HG03520 (cell line): ENCODE data around the gene ADAMTS4.

Experiments
- ATAC-seq: cut with Tn5 transposase; IDR thresholded peaks from one replicate; pipeline ENCODE4 v1.9.1; 2021; ENCODE audit warnings: mild to moderate bottlenecking, moderate library complexity; ENCODE audit not compliant: unreplicated experiment

The ADAMTS4 gene

DNA sequence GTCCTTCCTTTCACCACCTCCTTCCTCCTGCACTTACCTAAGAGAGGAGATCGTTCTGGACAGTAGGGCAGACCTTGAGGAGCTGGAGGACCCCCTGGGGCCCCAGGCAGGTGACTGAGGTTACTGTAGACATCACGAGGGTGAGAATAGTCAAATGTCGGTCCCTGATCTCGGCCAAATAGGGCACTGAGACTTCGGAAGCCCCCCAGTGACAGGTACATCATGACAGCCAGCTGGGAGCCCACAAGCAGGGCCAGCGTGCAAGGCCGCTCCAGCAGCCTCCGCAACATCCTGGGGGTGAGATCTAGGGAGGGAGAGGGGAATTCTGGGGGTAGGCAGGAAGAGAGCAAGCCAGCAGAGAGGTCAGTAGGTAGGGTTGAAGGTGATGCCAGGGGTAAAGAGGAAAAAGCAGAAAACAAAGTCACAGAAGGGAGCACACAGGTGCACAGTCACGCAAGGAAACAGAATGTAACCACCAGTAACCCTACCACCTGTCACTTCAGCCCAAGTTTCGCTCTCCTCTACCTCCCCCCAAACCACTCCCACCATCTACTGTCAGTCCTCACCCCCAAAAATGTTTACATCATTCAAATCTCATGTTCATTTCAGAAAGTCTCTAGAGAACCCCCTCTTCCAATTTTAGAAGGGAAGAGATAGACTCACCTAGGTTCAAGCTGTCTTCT is 22.9 kb downstream of the ADAMTS4 start:
- ATAC-seq, result no peak

DNA sequence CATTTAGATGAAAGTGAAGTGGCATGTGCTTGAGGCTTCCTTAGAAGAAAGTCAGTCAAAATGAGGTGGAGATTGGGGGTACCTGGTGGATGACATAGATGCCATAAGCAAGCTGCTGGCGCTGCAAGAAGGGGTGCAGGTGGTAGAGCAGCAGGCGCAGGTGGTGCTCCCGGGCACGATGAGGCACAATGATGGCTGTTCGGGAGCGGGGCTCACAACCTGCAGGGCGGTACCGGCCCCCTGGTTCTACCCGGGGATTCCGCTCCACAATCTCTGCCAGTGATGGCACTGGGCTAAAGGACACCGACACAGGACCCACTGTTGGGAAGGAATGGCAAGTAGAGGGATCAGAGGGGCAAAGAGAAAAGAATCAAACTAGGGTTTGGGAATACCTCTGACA is 23.9 kb downstream of the ADAMTS4 start:
- no peak for ATAC-seq

DNA sequence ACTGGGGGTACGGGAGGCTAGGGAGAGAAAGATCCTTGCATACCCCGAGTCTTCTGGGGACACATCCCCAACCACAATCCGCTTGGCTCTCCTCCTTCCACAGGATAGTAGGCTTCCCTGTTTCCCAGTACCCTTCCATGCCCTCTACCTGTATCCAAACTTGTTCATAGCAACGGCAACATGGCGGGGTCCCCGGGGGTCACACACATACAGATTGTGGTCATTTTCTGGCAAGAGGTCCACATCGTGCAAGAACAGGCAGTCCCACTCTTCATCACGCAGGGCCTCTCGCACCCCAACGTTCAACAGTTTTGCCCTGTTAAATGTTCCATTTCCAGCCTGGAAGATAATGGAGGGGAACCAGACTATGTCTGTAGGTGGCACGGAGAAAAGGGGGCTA is 25.1 kb downstream of the ADAMTS4 start:
- ATAC-seq, result no peak

DNA sequence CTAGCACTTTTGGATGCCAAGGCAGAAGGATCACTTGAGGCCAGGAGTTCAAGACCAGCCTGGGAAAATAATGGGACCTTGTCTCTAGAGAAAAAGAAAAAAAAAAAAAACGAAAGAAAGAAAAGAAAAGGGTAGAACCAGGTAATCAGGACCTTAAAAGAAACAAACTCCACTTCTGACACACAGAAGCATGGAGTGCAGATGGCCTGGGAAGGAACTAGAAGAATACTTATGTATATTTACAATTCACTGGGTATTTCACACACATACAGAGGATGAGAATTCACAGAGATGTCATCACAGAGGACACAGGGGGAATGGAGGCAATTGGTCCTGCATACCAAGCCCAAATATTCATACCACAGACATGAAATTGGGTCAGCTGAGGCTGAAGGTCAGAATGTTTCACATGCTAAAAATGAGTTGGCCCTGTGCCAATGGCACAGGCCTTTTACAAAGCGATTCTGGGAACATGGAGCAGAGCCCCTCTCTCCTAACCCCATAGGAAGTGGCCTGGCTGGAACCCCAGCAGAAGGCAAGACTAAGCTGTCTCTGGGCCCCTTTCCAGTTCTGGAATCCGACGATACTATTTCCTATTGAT is 26.0 kb downstream of the ADAMTS4 start:
- no peak for ATAC-seq

DNA sequence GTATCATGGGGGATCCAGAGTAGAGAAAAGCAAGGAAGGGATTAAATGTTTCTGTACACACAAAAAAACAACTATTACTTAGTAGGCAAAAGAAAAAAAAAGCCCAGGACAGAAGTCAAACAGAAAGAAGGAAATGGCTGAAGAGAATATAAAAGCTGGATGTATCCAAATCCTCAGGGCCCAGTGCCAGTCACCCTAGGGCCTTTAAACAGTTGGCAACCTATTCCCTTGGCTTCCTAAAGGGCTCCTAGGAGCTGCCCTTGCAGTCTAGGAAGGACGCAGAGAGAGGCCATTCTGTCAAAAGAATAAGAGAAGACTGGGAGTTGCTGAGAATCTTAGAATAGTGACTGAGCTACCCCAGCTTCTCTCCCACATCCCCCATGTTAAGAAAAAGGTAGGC is 26.5 kb downstream of the ADAMTS4 start:
- no peak for ATAC-seq

DNA sequence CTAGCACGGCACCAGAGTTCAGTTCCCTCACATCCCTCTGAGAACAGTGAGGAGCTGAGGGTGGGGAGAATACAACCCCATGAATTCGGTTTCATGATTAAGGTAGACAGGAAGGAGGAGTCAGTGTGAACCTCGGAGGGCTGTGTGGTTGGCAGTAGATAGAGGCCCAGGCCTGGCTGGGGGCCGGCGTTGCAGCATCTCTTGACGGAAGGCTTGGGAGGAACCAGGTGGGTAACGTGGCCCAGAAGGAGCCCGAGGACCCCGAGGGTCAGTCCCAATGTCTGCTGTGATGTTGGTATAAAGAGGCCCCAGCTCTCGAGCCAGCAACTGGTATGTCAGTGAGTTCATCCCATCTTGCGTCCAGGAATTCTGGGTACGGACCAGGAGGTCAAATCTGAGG is 27.2 kb downstream of the ADAMTS4 start:
- no peak for ATAC-seq

DNA sequence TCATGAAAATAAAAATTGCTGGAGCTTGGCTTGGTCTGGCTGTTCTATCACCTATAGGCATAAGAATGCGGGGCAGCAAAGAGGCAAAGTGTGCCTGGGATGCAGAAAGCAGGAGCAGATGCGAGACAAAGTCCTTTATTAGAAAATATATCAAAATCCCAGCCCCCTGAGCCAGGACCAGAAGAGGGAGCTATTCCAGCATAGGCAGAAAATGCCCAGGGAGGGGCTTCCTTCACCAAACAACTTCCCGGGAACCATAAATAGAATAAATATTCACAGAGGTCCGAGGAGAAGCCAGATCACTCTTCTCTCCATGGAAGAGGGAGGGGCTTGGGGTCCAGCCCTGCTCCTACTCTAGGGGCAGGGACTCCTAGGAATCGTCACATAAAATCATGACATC is 27.7 kb downstream of the ADAMTS4 start:
- no peak for ATAC-seq

DNA sequence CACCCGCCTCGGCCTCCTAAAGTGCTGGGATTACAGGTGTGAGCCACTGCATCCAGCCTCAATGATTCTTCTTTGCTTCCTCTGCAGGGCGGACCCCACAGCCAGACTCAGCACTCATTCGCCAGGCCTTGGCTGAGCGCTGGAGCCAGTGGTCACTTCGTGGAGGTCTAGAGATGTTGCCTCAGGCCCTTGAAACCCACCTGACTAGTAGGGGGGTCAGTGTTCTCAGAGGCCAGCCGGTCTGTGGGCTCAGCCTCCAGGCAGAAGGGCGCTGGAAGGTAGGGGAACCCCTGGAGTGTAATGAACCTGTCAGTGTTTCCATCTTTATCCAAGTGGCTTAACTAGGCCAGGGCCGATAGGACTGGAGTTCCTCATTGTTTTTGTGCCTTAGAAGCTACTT is 29.9 kb downstream of the ADAMTS4 start:
- no peak for ATAC-seq

DNA sequence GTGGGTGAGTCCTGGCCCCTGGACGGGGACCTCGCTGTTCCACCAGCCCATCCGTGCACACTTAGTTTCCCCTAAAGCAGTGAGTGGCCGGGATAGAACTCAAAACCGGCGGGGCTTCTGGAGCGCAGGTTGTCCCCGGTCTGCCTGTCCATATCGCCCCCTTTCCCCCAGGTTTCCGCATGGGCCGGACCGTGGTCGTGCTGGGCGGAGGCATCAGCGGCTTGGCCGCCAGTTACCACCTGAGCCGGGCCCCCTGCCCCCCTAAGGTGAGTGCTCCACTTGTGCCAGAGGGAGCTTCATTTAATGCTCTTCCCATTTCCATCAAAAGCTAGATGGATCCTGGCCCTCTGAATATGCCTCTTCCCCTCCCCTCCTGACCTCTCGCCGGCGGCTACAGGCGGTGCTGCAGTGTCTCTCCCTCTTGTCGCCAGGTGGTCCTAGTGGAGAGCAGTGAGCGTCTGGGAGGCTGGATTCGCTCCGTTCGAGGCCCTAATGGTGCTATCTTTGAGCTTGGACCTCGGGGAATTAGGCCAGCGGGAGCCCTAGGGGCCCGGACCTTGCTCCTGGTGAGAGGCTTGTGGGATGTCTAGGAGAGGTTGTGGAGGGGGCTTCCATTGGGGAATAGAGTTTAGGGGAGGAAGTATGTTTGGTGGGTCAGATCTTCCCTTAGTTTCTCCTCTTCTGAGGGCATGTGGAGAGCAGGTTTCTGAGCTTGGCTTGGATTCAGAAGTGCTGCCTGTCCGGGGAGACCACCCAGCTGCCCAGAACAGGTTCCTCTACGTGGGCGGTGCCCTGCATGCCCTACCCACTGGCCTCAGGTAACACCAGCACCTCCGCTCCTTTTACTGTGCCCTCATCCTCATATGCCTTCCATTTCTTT is 31.9 kb downstream of the ADAMTS4 start:
- no peak for ATAC-seq

DNA sequence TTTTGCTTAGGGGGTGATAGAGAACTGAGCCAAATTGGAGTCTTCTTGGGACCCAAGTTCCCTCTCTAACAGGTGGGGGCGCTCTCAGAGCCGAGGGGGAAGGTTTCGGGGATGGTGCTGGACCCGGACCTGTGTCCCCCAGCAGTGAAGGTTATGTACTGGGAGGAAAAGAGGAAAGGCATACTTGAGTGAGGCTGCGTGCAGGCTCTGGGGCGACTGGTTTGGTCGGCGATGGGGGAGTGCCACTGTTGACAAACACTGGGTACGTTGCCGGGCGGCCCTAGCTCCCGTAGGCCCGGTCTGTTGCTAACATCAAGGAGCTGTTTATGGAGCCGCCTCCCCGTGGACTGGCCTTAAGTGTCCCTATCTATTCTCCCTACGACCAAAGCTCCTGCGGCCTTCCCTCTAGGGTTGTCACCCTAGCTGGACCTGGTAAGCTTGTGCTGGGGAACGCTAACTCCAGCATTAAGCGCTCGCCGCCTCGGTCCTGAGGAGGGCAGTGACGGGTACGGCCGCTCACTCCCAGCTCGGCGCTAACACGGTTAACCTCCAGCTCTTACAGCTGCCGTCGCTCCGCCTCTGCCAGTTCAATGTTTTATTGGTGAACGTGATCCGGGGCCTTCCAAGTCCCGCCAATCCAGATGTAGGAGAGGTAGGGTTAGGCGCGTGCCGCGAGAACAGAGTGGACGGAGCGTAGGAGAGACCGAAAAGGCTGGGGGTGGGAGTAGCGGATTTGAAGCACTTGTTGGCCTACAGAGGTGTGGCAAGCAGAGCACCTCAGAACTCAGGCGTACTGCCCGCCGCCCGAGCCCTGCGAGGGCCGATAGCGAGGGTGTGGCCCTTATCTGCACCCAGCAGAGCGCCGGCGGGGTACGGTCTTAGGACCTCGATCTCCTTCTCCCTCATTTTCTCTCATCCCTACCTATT is 32.8 kb downstream of the ADAMTS4 start, which contains the start of gene PPOX:
Gene PPOX, plus strand, starts transcription at position 685 of the 927 bp plus-strand sequence. CDS start 422 bp downstream, outside the sequence.
- ATAC-seq, result peak; percentile 87

DNA sequence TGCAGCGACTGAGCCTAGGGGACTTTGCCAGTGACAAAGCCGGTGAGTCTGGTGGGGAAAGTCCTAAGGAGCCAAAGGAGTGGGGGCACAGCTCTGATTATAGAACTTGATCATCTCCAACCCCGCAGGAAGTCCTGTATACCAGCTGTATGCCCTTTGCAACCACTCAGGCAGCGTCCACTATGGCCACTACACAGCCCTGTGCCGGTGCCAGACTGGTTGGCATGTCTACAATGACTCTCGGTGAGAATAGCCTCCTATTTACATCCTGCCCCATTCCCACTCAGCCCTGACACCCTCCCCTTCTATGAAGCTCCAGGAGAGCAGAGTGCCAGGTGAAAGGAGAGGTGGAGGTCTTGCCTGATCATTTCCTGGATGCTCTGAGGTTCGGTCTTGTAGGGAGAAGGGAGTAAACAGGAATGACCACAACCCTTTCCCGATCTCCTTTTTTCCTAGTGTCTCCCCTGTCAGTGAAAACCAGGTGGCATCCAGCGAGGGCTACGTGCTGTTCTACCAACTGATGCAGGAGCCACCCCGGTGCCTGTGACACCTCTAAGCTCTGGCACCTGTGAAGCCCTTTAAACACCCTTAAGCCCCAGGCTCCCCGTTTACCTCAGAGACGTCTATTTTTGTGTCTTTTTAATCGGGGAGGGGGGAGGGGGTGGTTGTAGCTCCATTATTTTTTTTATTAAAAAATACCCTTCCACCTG is 33.8 kb downstream of the ADAMTS4 start:
- ATAC-seq, result no peak

DNA sequence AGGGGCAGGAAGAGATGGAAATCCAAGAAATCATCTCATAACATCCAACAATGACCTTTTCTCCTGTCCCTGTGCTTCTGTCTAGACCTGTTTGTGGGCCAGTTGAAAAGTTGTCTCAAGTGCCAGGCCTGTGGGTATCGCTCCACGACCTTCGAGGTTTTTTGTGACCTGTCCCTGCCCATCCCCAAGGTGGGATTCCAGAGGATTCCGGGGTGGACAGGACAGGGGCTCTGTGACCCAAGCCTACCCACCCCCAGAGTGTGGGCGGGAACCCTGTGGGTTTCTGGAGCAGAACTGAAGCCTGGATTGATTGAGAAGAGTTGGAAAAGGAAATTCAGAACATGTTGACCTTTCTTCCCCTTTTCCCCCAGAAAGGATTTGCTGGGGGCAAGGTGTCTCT is 35.1 kb downstream of the ADAMTS4 start:
- no peak for ATAC-seq

DNA sequence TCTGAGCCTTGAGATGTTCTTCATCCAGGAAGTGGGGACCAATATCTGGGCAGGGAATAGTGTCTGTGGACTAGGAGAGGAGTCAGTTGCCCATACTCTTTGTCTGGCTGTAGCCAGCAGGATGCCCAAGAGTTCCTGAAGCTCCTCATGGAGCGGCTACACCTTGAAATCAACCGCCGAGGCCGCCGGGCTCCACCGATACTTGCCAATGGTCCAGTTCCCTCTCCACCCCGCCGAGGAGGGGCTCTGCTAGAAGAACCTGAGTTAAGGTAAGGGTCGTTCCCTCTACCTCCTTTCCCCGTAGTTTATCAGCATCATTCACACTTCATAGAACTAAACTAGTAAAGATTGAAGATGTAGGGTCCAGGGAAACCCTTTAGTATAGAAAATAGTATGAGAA is 36.0 kb downstream of the ADAMTS4 start:
- ATAC-seq, result no peak

DNA sequence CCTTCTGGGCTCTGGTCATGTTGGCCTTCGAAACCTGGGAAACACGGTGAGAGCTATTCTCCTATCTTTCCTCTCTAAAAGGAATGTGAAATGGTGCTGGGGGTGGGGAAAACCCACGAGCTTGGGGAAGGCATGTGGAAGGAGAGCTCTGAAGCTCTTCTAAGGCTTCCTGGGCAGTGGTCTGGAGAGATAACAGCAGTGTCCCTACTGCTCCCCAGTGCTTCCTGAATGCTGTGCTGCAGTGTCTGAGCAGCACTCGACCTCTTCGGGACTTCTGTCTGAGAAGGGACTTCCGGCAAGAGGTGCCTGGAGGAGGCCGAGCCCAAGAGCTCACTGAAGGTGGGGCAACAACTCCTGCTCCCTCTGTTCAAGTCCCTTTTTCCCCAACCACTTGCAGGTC is 36.8 kb downstream of the ADAMTS4 start:
- ATAC-seq, result no peak

DNA sequence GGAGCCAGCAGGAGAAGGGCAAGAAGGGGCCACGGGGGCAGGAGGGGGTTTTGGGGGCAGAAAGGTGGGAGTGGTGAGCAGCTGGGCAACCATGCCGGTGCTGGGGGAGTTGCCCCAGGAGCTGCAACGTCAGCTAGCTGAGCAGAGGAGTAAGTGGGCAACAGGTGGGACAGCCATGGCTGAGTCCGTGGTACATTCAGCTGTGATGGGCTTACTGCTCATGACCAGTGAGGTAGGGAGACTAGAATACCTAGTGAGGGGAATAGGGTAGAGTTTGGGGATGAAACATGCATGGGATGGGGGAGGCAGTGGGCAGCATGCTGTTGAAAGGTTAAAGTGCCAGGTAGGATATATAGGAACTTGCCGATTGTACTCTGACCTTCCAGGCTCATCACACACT is 37.2 kb downstream of the ADAMTS4 start:
- no peak for ATAC-seq

DNA sequence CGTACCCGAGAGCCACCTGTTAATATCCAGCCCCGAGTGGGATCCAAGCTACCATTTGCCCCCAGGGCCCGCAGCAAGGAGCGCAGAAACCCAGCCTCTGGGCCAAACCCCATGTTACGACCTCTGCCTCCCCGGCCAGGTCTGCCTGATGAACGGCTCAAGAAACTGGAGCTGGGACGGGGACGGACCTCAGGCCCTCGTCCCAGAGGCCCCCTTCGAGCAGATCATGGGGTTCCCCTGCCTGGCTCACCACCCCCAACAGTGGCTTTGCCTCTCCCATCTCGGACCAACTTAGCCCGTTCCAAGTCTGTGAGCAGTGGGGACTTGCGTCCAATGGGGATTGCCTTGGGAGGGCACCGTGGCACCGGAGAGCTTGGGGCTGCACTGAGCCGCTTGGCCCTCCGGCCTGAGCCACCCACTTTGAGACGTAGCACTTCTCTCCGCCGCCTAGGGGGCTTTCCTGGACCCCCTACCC is 38.1 kb downstream of the ADAMTS4 start:
- ATAC-seq, result no peak

DNA sequence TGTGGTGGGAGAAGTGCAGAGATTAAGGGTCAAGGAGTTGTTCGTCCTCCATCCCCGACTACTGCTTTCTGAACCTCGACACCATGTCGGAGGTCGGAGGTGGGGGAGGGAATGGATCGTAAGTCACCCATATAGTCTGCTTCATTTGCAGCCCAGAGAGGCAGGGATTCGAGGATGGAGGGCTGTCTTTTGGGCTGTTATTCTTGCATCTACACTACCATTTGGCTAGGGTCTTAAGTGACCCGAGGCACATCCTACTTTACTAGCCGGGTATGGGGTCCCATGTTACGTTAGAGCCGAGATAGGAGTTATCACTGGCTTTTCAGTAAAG is 39.0 kb downstream of the ADAMTS4 start:
- ATAC-seq, result no peak

DNA sequence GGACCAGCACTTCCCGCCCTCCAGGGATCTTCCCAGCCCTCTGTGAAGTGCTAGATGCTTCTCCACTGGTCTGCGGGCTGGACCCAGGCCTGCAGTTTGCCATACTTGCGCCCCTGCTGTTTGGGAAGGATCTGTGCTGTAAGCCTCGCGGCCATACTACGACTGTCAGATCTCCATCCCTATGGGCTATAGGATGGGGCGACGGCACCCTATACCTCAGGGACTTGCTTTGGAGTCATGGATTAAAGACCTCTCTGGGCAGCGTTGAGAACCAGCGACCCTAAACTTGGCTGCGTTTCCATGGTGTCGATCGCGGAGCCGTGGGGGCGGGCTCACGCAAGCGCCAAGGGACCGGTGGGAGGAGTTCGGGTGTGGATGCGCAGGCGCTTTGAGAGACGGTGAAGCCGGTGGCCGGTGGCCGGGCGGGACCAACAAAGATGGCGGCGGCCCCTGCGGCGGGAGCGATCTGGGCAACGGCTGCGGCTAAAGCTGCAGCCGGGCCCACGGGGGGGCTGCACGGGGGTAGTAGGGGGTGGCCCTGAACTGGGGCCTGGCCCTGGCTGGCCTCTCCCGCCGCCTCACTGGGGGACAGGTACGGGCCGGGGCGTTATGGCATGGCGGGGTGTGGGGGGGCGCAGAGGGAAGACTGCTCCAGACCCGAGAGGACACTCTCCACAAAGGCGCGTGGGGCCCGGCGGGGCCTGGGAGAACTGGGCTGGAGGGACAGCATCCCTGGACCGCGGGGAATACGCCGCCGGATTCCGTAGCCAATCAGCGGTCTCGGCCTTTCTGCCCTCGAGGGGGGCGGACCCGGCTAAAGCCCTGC is 39.6 kb downstream of the ADAMTS4 start, which contains the start of gene USP21:
Gene USP21, plus strand, starts transcription at position 414 of the 826 bp plus-strand sequence. CDS start 1,141 bp downstream, outside the sequence.
- peak; percentile 72 for ATAC-seq
